Fibroblast of the aortic adventitia (primary cell): Measurements from ENCODE around the gene PADI3. TPM values are rescaled to one million over a fixed set of nuclear protein-coding genes. Genes with fewer than 3 reads are reported as not detected.
"Not testable (repeated sequence)": the region's sequence is repeated elsewhere in the genome, so short reads cannot be mapped to it uniquely, and the experiment has no call there.

Source experiments
- DNase-seq: peaks from one replicate; pipeline ENCODE4 v3.0.0-alpha.2; 2010; ENCODE audit warnings: low read depth
- H3K4me3 ChIP-seq: 2 replicates; pipeline ENCODE4 v1.5.1; 2011; ENCODE audit warnings: low read depth, mild to moderate bottlenecking, control low read depth, low read length, moderate library complexity
- CTCF ChIP-seq: IDR thresholded peaks from 2 replicates; pipeline ENCODE4 v1.5.1; 2011; ENCODE audit warnings: mild to moderate bottlenecking, low read length, control low read depth, inconsistent platforms; ENCODE audit not compliant: insufficient read depth
- total RNA-seq: library from RNA; depleted of rRNA; stranded (reverse); fragments of >200 nt; gene quantifications from 2 replicates; pipeline ENCODE4 v1.2.3, GENCODE V29; 2012; ENCODE audit warnings: low replicate concordance

Gene PADI3
- total RNA-seq, 1 donor = not detected

DNA sequence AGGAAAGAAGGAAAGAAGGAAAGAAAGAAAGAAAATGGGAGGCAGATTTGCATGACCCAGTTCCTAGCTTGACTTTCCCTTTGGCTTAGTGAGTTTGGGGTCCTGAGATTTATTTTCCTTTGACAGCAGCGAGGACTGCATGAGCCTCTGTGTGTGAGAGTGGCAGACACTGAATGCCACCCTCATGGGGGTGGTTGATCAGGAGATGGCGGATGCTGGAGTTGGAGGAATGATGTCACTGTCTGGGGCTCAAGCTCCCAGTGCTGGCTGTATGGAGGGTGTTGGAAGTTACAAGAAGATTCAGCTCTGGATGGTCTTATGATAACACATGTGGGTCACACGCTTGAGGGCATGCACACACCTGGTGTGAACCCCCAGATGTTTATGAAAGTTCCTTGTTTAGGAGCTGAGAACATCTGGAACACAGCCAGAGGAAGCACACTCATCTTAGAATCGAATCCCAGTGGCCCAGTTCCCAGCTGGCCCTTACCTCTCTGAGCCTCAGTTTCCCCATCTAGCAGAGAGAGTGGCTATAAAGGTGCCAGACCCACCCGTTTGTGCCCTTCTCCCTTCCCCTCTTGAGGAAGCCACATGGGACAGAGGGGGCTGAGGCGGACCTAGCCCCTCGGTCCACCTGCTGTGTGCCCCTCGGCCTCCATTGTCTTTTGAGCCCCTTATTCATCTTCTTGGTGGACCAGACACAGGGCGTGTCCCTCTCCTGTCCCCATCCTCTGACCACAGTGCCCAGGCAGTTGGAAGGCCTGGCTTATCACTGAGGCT, 64.8 kb downstream of the PADI3 start:
- no peak for TF ChIP-seq CTCF
- DNase-seq = no peak
- no peak overlapping the region for H3K4me3 ChIP-seq

GRCh38 chr1:17314491-17314971, 65.6 kb downstream of the PADI3 start:
- H3K4me3 ChIP-seq = no peak overlapping the region
- no peak for DNase-seq

DNA sequence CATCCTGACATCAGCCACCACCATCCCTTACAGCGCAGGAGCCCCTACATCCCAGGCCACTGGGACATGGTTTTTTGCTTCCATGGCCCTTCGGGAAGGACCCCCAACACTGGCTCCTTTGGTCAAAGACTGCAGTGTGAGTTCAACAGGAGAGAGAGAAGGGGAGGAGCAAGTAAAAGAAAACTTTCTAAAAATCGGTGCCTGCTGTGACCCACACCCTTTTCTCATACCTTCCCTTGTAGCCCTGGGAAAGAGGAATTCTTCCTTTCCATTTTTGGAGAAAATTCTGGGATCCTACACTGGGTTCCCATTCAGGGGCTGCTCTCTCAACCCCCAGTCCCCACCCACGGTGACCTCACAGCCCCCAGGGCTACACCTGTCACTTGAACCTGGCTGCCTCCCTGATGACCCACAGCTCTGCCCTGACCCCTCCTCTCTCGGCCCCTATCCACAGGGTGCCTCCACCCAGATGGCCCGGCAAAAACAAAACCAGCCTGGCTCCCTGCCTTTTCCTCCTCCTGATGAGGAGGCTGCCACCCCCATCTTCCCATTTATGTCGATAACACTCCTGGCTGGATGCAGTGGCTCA, 66.7 kb downstream of the PADI3 start:
- DNase-seq = no peak
- no peak for TF ChIP-seq CTCF
- no peak overlapping the region for H3K4me3 ChIP-seq

More at GRCh38 chr1:17314491-17314971, 65.6 kb downstream of the PADI3 start:
- no peak for TF ChIP-seq CTCF

DNA sequence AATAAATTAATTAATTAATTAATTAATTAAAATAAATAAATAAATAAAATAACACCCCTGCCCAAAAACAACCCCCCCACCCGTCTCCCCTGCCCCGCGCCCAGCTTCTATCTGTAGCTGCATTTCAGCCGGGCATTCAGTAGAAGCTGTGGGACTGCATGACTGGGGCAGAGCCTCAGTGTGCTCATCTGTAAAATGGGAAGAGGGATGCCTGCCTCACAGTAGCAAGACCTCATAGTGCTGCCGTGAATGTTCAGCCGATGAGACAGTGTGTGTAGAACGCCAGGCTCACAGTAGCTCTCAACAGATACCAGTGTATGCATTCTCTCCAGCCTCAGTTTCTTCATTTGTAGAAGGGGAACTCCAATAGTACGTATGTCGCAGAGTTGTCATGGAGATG, 67.8 kb downstream of the PADI3 start:
- TF ChIP-seq CTCF = no peak
- no peak overlapping the region for H3K4me3 ChIP-seq
- DNase-seq = no peak

DNA sequence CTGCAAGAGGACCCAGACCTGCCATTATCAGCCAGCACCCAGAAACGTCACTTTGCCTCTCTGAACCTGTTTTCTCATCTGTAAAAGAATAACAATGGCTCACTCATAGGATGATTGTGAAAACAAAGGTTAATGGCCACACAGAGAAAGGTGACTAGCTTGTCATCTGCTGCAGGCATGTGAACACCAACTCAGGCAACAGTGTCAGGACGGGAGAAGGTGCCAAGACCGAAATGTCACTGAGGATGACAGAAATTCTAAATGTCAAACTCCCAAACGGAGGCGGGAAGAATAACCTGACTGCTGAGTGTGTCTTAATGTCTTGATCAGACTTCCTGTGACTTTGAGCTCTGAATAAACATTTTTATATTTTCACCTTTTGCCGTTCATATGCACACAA, 69.4 kb downstream of the PADI3 start:
- no peak for DNase-seq
- no peak for TF ChIP-seq CTCF

DNA sequence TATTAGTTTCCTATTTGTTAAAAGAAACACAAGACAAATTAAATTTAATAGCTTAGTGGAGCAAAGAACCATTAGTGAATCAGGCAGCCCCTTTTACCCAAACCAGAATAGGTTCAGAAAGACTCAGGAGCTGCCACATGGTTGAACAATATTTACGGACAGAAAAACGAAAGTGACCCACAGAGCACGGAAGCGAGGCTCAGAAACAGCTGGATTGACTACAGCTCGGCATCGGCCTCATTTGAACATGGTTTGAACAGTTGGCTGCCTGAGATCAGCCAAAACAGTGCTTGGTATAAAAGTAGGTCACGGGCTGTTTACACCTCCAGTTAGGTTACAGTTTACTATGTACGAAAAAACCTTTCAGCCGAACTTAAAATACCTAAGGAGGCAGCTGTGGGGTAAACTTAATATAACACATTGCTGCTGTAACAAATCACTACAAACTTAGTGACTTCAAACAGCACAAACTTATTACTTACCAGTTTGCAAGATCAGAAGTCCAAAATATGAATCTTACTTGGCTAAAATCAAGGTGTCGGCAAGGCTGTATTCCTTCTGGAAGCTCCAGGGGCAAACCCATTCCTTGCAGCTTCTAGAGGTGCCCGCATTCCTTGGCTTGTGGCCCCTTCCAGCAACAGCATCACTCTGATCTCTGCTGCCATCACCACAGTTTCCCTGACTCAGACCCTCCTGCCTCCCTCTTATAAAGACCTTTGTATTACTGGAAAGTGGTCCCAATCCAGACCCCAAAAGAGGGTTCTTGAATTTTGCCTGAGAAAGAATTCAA, 70.9 kb downstream of the PADI3 start:
- no peak overlapping the region for H3K4me3 ChIP-seq
- no peak for TF ChIP-seq CTCF
- no peak for DNase-seq

More for the DNA sequence above, 69.4 kb downstream of the PADI3 start:
- H3K4me3 ChIP-seq = no peak overlapping the region

GRCh38 chr1:17321857-17322390, 73.0 kb downstream of the PADI3 start:
- DNase-seq = not testable (repeated sequence)

More at GRCh38 chr1:17321857-17322390, 73.0 kb downstream of the PADI3 start:
- H3K4me3 ChIP-seq = not testable (repeated sequence)
